Right lobe of liver (tissue), 6 donors: ENCODE measurements around the gene FCN3. TPM values are rescaled to one million over a fixed set of nuclear protein-coding genes. Genes with fewer than 3 reads are reported as not detected.

Source experiments
- ATAC-seq, 4 donors: fragments of 200-7000 bp; cut with Tn5 transposase; one replicate each; pipeline ENCODE4 v1.9.1; 2020; ENCODE audit warnings: mild to moderate bottlenecking in 4 of 4, moderate library complexity in 4 of 4
- DNase-seq, 3 donors: peaks; one replicate each; pipeline ENCODE4 v3.0.0-alpha.2; 2020
- H3K27ac ChIP-seq, 3 donors: fragments of 200-600 bp; one replicate each; pipeline ENCODE4 v1.8.0; 2022
- H3K27me3 ChIP-seq, 2 donors: fragments of 200-600 bp; one replicate each; pipeline ENCODE4 v1.8.0; 2022
- H3K36me3 ChIP-seq, 4 donors: fragments of 200-600 bp; sonication (generic) in 1 of 4; one replicate each; pipeline versions ENCODE4 v1.5.1 to v1.8.0; 2017 to 2022; ENCODE audit warnings: control low read depth in 1 of 4
- H3K4me1 ChIP-seq, 4 donors: fragments of 200-600 bp; sonication (generic) in 1 of 4; one replicate each; pipeline versions ENCODE4 v1.5.1 to v1.8.0; 2017 to 2022; ENCODE audit warnings: control low read depth in 1 of 4
- H3K4me3 ChIP-seq, 3 donors: fragments of 200-600 bp; one replicate each; pipeline ENCODE4 v1.8.0; 2022
- H3K9me3 ChIP-seq, 4 donors: fragments of 200-600 bp; sonication (generic) in 1 of 4; one replicate each; pipeline versions ENCODE4 v1.5.1 to v1.8.0; 2017 to 2022; ENCODE audit warnings: control low read depth in 1 of 4
- POLR2A ChIP-seq: fragments of 450-650 bp; IDR thresholded peaks from one replicate; pipeline ENCODE4 v1.6.1; 2017; ENCODE audit warnings: antibody characterized with exemption, mild to moderate bottlenecking
- WGBS: methylation state at CpG from one replicate; pipeline ENCODE4 v1.1.6; 2018; ENCODE audit warnings: low coverage, low lambda C conversion rate; ENCODE audit not compliant: insufficient coverage; ENCODE audit errors: missing lambda C conversion rate; 5-methylcytosine and 5-hydroxymethylcytosine counted together
- intact Hi-C, 2 donors: fragments of 100-400 bp; cut with DNase I; formaldehyde crosslinking; loops; one replicate each; pipeline versions ENCODE4 v1.11.2 to v1.14.1; 2022
- total RNA-seq, 6 experiments: library from RNA; depleted of rRNA in 2 of 6; stranded (reverse); fragments of >200 nt in 2 of 6; fragmentation: NEBNext Ultra II Directional in 3 of 6; extraction: Animal tissue kit (Norgen Biotek cat#: 25700) in 3 of 6; gene quantifications; one replicate each; pipeline versions ENCODE4 v1.1.0 to v1.2.4, GENCODE V29; 2016 to 2023
- TF ChIP-seq, protein P1 (sequence below), 4 donors: fragments of 200-600 bp in 3 of 4; fragments of 450-650 bp in 1 of 4; IDR thresholded peaks; one replicate each; pipeline versions ENCODE4 v1.5.1 to v1.8.0; 2016 to 2022; ENCODE audit warnings: antibody characterized with exemption in 4 of 4, mild to moderate bottlenecking in 2 of 4
- donor health status: DM: no; HTN: yes; CAD: no.
- donor health status: DM: no; HTN: no; CAD: no.
- donor health status: DM: no; HTN: no; CAD: no.
- donor health status: DM: no; HTN: yes; CAD: no.
- donor health status: DM: no; HTN: yes; CAD: no.

FCN3 gene
- total RNA-seq, 6 experiments from 2014 or later = 81.6 to 213 (median 111) TPM

GRCh38 chr1:27416387-27417111, 41.9 kb upstream of the FCN3 start:
- WGBS = 80% methylated on average over 3 of the region's 3 CpGs
- TF ChIP-seq POLR2A = no peak
- TF ChIP-seq, protein P1, sequence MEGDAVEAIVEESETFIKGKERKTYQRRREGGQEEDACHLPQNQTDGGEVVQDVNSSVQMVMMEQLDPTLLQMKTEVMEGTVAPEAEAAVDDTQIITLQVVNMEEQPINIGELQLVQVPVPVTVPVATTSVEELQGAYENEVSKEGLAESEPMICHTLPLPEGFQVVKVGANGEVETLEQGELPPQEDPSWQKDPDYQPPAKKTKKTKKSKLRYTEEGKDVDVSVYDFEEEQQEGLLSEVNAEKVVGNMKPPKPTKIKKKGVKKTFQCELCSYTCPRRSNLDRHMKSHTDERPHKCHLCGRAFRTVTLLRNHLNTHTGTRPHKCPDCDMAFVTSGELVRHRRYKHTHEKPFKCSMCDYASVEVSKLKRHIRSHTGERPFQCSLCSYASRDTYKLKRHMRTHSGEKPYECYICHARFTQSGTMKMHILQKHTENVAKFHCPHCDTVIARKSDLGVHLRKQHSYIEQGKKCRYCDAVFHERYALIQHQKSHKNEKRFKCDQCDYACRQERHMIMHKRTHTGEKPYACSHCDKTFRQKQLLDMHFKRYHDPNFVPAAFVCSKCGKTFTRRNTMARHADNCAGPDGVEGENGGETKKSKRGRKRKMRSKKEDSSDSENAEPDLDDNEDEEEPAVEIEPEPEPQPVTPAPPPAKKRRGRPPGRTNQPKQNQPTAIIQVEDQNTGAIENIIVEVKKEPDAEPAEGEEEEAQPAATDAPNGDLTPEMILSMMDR (IDR thresholded peaks at IDR 0.05) = peak; percentile 58 to 75 (median 61)
- Histone ChIP-seq H3K4me1 (no peaks in the 10 kb centered on the region), H3K36me3 (peaks cover 5 to 64% (median 29%) of the 10 kb centered on the region in 4 donors), H3K4me3 (no peak overlapping the region), H3K9me3 (no peaks in the 10 kb centered on the region), H3K27ac (no peak overlapping the region), H3K27me3 (no peaks in the 10 kb centered on the region)
- intact Hi-C loops = loop anchor here in 1 of 2 donors (5.0 kb wide), 1 partner anchor 191 kb away; no protein-coding TSS in a partner anchor
- DNase-seq (no peak), ATAC-seq (peak; percentile 66 to 83 (median 71))

DNA sequence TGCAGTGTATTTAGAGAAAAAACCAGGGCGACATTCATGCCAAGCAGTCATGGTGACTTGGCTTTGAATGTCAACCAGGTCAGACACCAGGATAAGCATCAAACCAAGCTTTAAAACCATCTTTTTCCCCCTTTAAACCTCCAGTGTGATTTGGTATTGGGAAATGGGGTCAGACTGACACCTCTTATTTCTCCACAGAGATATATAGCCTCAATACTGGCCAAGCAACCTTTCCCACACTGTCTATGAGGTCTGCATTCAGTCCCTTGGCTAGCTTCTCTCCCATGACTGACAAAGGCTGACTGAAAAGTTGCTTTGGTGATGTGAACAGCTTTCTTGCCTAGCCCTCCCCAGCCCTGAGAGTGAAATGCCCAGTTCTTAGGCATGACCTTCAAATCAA, 39.5 kb upstream of the FCN3 start:
- H3K4me3 ChIP-seq = no peak overlapping the region
- intact Hi-C loops = no loop called here
- WGBS = no CpG with 5 or more reads among the region's 1 CpG
- no peak for DNase-seq
- no peak for ATAC-seq
- no peaks in the 10 kb centered on the region for H3K4me1 ChIP-seq
- H3K9me3 ChIP-seq = no peaks in the 10 kb centered on the region
- H3K27ac ChIP-seq = no peak overlapping the region
- no peak for TF ChIP-seq POLR2A
- TF ChIP-seq, protein P1 (IDR thresholded peaks at IDR 0.05) = no peak
- no peaks in the 10 kb centered on the region for H3K27me3 ChIP-seq
- peaks cover 5 to 79% (median 39%) of the 10 kb centered on the region in 4 donors for H3K36me3 ChIP-seq

GRCh38 chr1:27413004-27413403, 38.4 kb upstream of the FCN3 start:
- H3K9me3 ChIP-seq = no peaks in the 10 kb centered on the region
- H3K27me3 ChIP-seq = no peaks in the 10 kb centered on the region
- H3K4me3 ChIP-seq = no peak overlapping the region
- H3K4me1 ChIP-seq = no peaks in the 10 kb centered on the region
- H3K36me3 ChIP-seq = peaks cover 5 to 81% (median 40%) of the 10 kb centered on the region in 4 donors
- TF ChIP-seq, protein P1 (IDR thresholded peaks at IDR 0.05) = no peak
- TF ChIP-seq POLR2A = no peak
- no peak overlapping the region for H3K27ac ChIP-seq
- WGBS = 17% methylated on average over 4 of the region's 4 CpGs
- ATAC-seq = peak in 2 of 4 donors; percentile 44 to 82
- intact Hi-C loops = no loop called here
- DNase-seq = peak in 1 of 3 donors; percentile 60

DNA sequence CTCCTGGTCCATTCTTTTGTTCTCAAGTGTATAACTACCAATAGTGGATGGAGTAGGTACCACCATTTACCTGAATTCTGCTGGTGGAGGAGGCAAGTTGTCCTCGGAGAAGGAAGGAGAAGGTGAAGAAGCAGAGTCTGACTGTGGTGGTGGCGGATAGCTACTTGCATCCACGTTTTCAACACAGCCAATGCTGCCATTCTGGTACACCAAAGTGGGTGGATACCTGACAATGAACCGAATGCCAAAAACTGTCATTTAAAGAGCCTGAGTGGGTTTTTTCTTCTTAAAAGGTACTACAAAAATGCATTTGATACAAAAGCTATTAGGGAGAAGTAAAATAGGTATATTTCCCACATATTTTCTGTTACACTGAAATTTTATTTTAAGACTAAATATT, 37.9 kb upstream of the FCN3 start:
- intact Hi-C loops = no loop called here
- H3K27ac ChIP-seq = no peak overlapping the region
- DNase-seq (no peak), ATAC-seq (no peak)
- no peak overlapping the region for H3K4me3 ChIP-seq
- peaks cover 10 to 82% (median 40%) of the 10 kb centered on the region in 4 donors for H3K36me3 ChIP-seq
- TF ChIP-seq POLR2A = no peak
- TF ChIP-seq, protein P1 (IDR thresholded peaks at IDR 0.05) = no peak
- H3K9me3 ChIP-seq = no peaks in the 10 kb centered on the region
- WGBS = 96% methylated on average over 4 of the region's 4 CpGs
- H3K4me1 ChIP-seq = no peaks in the 10 kb centered on the region
- no peaks in the 10 kb centered on the region for H3K27me3 ChIP-seq
